C4-2B (cell line): Measurements from ENCODE around the gene RAB36.
A peak's percentile ranks its signal among the peaks of the same experiment; 100 is the strongest.

Source experiments
- H3K27ac ChIP-seq: fragments of 450-650 bp; 2 replicates; pipeline ENCODE4 v1.5.1; 2017
- ZFX ChIP-seq: fragments of 450-650 bp; IDR thresholded peaks from 2 replicates; pipeline ENCODE4 v1.6.1; 2017
- TF ChIP-seq, protein P1 (sequence below): fragments of 450-650 bp; conservative IDR thresholded peaks from 2 replicates; pipeline ENCODE4 v1.5.1; 2017; ENCODE audit warnings: mild to moderate bottlenecking

Gene RAB36, protein sequence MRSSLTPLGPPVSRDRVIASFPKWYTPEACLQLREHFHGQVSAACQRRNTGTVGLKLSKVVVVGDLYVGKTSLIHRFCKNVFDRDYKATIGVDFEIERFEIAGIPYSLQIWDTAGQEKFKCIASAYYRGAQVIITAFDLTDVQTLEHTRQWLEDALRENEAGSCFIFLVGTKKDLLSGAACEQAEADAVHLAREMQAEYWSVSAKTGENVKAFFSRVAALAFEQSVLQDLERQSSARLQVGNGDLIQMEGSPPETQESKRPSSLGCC

DNA sequence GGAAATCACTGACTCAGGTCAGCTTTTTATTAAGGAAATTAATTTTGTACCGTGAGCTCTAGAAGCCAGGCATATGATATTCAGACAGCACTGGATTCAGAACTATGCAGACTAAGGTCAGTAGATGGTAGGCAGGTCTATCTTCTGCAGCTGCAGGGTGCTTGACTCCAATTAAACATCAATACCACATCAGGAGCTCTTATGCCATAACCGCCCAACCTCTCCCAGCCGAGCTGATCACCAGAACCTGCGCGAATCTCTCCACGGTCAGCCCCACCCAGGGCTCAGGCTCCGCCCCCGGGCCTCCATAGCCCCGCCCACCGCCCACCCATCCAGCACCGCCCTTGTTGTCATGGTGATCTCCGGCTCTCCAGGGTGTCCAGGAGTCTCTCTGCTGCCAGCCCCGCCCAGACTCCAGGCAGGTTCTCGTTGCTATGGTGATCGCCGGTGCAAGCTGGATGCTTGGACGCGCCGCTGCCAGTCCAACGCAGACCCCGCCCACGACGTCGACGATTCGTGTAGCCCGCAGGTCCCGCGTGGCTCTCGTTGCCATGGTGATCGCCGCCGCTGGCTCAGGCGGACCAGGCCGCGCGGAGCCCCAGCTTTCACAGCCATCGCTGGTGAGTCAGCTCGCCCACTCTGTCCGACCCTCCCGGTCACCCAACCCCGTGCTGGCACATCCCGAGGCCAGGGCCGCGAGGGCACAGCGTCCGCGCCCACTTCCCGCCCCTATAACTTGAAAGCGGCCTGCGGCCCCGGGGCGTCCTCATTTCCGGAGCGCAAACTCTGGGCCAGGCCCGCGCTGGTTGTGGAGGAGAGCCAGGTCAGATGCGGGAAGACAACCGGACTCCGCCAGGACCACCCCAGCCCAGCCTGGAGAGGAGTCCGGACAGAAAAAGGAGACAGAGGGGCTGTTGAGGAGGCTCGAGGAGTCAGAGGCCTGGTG, at the start of gene RAB36:
Gene RAB36 (plus strand): TSS at position 546 of the 946 bp plus-strand sequence. CDS start 1,140 bp downstream, outside the sequence.
- peak within 1 kb of the TSS; percentile 80 for H3K27ac ChIP-seq
- TF ChIP-seq, protein P1, sequence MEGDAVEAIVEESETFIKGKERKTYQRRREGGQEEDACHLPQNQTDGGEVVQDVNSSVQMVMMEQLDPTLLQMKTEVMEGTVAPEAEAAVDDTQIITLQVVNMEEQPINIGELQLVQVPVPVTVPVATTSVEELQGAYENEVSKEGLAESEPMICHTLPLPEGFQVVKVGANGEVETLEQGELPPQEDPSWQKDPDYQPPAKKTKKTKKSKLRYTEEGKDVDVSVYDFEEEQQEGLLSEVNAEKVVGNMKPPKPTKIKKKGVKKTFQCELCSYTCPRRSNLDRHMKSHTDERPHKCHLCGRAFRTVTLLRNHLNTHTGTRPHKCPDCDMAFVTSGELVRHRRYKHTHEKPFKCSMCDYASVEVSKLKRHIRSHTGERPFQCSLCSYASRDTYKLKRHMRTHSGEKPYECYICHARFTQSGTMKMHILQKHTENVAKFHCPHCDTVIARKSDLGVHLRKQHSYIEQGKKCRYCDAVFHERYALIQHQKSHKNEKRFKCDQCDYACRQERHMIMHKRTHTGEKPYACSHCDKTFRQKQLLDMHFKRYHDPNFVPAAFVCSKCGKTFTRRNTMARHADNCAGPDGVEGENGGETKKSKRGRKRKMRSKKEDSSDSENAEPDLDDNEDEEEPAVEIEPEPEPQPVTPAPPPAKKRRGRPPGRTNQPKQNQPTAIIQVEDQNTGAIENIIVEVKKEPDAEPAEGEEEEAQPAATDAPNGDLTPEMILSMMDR, result no peak
- TF ChIP-seq ZFX, result peak; percentile 89; the same call in 1 of the 2 replicates

DNA sequence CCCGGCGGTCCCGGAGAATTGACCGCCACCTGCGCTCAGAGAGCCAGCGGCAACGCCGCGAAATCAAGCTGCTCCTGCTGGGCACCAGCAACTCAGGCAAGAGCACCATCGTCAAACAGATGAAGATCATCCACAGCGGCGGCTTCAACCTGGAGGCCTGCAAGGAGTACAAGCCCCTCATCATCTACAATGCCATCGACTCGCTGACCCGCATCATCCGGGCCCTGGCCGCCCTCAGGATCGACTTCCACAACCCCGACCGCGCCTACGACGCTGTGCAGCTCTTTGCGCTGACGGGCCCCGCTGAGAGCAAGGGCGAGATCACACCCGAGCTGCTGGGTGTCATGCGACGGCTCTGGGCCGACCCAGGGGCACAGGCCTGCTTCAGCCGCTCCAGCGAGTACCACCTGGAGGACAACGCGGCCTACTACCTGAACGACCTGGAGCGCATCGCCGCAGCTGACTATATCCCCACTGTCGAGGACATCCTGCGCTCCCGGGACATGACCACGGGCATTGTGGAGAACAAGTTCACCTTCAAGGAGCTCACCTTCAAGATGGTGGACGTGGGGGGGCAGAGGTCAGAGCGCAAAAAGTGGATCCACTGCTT, 49.4 kb upstream of the RAB36 start:
- H3K27ac ChIP-seq, result no peak overlapping the region
- TF ChIP-seq, protein P1, result no peak
- no peak for TF ChIP-seq ZFX

DNA sequence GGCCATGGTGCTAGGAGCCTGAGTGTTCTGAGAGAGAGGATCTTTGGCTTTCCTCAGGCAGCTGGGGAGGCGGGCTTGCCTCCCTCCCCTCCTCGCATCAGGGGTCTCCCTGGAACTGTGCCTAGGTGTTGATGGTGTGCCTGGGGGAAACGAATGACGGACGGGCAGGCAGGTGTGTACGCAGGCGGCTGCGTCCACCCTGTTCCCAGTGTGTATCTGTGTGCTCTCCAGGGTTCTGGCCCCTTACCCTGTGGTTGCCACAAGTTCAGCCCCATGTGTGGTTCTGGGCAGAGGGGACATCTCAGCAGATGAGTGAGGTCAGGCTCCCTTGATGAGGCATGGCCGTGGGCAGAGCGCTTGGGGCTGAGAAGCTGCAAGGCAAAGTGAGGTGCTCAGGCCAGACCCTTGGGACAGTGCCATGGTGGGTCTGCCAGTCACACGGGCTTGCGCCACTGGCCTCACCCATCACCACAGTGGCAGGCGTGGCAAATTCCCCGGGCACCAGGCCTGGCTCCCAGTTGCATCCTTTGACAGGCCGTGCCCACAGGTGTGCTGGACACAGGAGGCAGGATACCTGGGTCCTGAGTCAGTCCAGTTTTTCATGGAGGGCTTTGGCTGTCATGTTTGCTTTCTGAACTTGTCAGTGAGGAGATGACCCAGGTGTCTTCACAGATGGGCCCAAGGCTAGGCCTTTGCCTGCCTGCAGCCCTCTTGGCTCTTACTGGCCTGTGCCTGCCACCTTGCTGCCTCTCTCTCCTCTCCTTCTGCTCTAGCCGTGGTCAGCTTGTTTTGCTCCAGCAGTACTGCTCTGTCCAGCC, 47.7 kb upstream of the RAB36 start:
- TF ChIP-seq, protein P1, result no peak
- no peak for TF ChIP-seq ZFX
- peak overlapping the region; percentile 85 for H3K27ac ChIP-seq

DNA sequence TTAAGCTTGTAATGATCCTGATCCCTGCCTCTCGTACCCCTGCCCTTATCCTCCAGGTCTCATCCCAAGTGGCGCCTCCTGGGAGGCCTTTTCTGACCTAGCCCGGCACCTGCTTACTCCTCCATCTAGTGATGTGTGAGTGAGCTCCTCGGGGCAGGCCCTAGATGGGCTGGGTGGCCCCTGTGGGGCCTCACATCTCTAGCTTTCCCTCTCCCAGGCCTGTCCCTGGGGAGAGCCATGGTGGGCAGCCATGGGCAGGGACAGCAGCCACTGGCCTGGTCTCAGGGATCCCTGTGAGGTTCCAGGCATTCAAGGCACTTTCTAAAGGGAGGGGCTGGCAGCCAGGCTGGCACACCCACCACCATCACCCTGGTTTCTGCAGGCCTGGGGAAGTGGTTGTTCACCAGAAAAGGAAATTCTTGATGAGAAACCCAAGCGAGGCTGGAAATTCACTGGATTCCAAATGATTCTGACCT, 47.0 kb upstream of the RAB36 start:
- H3K27ac ChIP-seq, result peak overlapping the region; percentile 85
- TF ChIP-seq ZFX, result no peak

DNA sequence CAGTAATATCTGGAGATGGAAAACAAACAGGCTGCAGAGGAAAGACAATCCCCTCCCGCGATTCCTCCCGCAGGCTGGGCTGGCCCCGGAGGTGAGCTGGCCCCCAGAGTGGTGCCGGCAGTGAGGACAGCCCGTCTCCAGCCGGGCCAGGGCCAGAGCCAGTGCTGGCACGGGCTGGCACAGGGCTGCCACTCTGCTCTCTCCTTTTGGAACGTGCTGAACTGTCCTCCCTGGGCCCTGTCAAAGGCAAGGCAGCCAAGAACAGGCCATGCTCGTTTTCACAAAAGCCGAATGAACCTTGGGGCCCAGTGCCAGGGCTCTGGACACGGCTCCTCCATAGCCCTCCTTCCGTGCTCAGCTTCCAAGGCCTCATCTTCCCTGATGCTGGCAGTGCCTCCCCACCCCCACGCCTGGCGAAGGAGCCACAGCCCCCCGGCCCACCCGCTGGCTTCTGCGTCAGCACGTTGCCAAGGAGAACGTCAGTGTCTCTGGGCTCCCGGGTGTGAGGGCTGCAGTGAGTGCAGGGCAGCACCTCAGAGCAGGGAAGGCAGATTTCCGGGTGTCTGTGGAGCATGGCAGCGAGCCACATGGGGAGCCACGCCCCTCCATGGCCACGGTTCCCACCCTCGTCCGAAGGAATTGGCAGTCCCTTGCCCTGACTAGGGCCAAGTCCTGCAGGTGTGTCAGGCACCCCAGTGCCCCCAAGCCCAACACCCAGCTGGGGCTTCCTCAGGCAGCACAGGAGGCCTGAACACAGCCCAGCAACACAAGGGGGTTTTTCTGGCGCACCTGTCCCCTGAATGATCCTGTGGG, 46.4 kb upstream of the RAB36 start:
- TF ChIP-seq ZFX, result peak; percentile 58; the same call in 1 of the 2 replicates
- TF ChIP-seq, protein P1, result no peak
- H3K27ac ChIP-seq, result peak overlapping the region; percentile 85

DNA sequence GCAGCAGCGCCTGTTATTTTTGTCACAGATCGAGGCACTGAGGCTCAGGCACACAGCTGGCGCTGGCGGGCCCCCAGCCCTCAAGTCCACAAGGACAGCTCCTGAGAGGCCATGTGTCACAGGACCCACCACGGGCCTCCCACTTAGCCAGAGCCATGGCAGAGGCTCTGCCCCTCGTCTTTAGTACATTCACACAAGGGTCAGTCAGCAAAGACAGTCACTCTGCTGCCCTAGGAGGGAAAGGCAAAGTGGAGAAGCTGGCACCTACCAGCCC, 45.8 kb upstream of the RAB36 start:
- H3K27ac ChIP-seq, result peak overlapping the region; percentile 85
- TF ChIP-seq, protein P1, result no peak
- no peak for TF ChIP-seq ZFX
